Breast epithelium (tissue), 3 donors: ENCODE data around the gene SAFB2.

ENCODE experiments used
- CTCF ChIP-seq, 3 donors: fragments of 450-650 bp; IDR thresholded peaks; one replicate each; pipeline ENCODE4 v1.5.1; 2016 to 2017; ENCODE audit warnings: antibody characterized with exemption in 3 of 3, mild to moderate bottlenecking in 3 of 3, moderate library complexity in 3 of 3
- POLR2A ChIP-seq: fragments of 450-650 bp; IDR thresholded peaks from one replicate; pipeline ENCODE4 v1.6.1; 2016; ENCODE audit warnings: antibody characterized with exemption, mild to moderate bottlenecking, moderate library complexity

DNA sequence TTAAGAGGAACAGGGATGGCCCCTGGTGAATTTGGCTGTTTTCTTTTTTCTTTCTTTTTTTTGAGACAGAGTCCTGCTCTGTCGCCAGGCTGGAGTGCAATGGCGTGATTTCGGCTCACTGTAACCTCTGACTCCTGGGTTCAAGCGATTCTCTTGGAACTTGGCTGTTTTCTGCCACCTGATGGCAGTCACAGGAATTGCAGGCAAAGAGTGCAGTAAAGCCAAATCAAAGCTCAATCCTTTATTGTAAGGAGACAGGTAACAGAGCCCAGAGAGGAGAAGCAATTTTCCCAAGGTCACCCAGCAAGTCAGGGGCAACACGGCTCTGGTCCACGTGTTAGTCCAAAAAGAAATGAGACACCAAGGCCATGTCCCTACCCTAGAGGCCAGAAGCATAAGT, 61.0 kb downstream of the SAFB2 start:
- TF ChIP-seq POLR2A, result no peak
- no peak for TF ChIP-seq CTCF (IDR thresholded peaks at IDR 0.05)
